ENCODE measurements around the gene SLC25A21. TPM values are rescaled to one million over a fixed set of nuclear protein-coding genes. Genes with fewer than 3 reads are reported as not detected.
"Not testable (repeated sequence)": the region's sequence is repeated elsewhere in the genome, so short reads cannot be mapped to it uniquely, and the experiment has no call there.

The SLC25A21 gene
- polyA plus RNA-seq, 4 donors: 2.2 to 4.1 (median 2.4) TPM

- DNase-seq (ENCODE audit: low read depth in 4 of 4, low spot score in 3 of 4): no peak
These were observed 430.5 kb downstream of the SLC25A21 start for GRCh38 chr14:36741858-36742257.

DNA sequence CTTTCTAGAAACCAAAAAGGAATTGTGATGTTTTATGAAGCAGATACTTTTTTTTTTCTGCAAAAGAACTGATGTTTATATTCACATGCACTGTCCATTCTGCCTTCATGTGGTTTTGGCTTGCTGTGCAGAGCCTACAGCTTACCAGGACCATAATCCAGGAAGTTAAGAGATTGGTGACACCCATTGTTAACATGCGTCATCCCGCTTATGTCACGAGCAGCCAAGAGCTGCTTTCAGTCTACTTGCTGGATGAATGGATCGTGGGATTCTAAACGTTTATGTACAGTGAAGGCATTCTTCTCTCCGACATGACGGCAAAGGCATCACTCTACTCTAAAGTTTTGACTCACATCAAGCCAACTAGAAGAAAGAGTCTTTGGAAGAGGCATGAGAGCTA, 434.1 kb downstream of the SLC25A21 start:
- DNase-seq (ENCODE audit: low read depth in 4 of 4, low spot score in 3 of 4): no peak

- no peak for DNase-seq (ENCODE audit: low read depth in 4 of 4, low spot score in 3 of 4)
These were observed 446.3 kb downstream of the SLC25A21 start for GRCh38 chr14:36726128-36726527.

- no peak for DNase-seq (ENCODE audit: low read depth in 4 of 4, low spot score in 3 of 4)
These were observed 448.2 kb downstream of the SLC25A21 start for GRCh38 chr14:36724162-36724561.

- DNase-seq (ENCODE audit: low read depth in 4 of 4, low spot score in 3 of 4): no peak
These were observed 448.9 kb downstream of the SLC25A21 start for GRCh38 chr14:36723530-36723929.

- DNase-seq (ENCODE audit: low read depth in 4 of 4, low spot score in 3 of 4): no peak
These were observed 450.5 kb downstream of the SLC25A21 start for GRCh38 chr14:36721877-36722276.

DNA sequence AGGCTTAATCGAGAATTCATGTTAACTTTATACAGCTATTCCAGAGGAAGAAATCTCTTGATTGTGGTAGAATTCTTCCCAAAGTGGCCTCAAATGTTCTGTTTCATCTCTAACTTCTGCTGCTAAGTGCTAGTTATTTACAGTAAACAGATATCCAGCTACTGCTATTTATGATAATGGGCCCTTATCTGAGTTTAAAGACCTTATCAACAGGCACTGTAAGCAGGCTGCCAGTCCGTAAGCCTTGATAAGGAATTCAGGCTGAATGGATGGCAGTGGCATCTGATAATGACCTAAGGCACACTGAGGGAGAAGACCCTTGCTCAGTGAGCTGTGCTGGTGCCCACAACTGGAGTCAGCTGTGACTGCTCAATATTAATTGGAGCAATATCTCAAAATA, 451.7 kb downstream of the SLC25A21 start:
- no peak for DNase-seq (ENCODE audit: low read depth in 4 of 4, low spot score in 3 of 4)

DNA sequence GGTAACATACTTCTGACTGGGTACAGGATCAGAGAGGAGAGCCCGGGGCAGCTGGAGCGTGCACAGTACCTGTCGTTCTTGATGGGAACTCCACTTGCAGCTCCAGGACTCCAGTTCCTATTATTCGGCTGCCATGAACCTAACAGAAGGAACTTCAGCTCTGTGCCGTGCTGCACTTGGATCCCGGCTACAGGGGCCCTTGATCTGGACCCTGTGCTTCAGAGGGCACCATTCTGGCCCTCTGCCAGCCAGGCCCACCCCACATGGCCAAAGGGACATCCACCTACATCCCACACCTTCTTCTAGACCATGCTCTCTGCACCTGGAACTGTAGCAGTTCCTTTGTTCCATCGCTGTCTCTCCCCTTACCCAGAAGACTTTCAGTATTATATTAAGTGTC, 452.6 kb downstream of the SLC25A21 start:
- no peak for DNase-seq (ENCODE audit: low read depth in 4 of 4, low spot score in 3 of 4)

DNA sequence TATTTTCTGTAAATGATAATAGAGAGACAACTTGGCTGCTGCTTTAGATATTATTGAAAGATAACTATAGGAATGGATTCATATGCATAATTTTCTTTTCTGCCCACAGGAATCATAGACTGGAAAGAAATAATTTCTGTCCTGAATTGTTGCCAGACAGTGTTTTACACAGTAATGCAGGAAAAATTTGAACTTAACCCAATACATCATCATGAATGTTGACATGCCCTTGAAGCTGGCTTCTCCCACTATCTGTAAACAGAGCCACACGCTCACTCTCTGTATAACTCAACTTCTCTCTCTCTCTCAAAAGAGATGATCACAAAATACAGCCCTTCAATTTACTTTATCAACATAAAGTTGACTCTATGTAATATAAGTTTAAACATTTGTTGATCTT, 454.2 kb downstream of the SLC25A21 start:
- no peak for DNase-seq (ENCODE audit: low read depth in 4 of 4, low spot score in 3 of 4)

GRCh38 chr14:36717363-36717762, 455.0 kb downstream of the SLC25A21 start:
- no peak for DNase-seq (ENCODE audit: low read depth in 4 of 4, low spot score in 3 of 4)

DNA sequence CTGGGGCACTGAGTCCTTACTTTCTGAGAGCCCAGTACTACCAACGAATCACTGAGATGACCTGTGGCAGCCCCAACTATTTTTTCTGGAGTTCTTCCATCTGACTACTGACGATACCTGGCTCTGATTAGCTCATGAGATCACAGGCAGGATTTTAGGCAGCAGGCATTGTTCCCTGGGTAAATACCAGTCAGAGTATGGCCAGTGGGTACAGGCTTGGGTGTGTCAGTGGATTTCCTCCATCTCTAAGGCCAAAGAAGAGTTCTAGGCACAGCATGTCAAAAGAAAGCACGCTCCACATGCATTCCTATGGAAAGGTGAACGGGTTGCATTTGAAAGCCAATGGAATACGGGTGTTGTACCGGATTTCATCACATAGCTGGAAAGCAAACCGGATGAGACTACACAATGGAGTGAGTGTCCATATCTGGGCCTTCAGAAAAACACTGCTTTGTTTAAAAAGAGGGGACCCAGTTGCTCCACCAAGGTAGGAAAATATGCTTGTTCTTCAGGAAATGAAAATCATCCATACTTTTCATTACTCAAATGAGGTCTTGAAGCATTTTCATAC, 455.7 kb downstream of the SLC25A21 start:
- DNase-seq (ENCODE audit: low read depth in 4 of 4, low spot score in 3 of 4): no peak

- no peak for DNase-seq (ENCODE audit: low read depth in 4 of 4, low spot score in 3 of 4)
These were observed 458.3 kb downstream of the SLC25A21 start for GRCh38 chr14:36713960-36714703.

DNA sequence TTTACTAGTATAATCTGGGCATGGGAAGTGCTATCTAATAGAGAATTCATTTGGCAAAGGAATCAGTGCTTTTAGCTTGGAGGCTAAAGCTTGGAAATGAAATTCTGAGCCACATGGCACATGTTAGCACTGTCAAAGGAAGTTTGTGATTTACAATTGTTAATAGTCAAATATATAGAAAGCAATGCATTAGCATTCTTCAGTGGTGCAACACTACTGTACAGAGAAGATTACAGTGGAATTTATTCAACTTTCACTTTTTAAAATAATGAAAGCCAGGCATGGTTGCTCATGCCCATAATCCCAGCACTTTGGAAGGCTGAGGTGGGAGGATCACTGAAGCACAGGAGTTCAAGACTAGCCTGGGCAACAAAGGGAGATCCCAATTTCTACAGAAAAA, 464.8 kb downstream of the SLC25A21 start:
- no peak for DNase-seq (ENCODE audit: low read depth in 4 of 4, low spot score in 3 of 4)

DNA sequence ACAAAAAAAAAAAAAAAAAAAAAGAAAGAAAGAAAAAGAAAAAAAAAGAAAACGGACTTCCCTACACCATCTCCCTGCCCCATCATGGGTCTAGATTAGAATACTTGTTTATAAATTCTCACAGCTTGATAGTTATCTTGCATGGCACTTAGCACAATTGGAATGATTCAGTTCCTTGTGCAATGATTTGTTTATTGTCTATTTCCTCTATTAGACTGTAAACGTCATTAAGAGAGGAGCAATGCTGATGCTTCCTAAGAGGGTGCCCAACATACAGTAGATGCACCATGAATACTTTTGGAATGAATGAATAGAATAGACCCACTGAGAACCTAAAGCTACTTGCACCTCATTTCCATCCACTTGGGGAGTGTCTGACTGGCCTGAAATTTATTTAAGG, 469.9 kb downstream of the SLC25A21 start:
- no peak for DNase-seq (ENCODE audit: low read depth in 4 of 4, low spot score in 3 of 4)

DNA sequence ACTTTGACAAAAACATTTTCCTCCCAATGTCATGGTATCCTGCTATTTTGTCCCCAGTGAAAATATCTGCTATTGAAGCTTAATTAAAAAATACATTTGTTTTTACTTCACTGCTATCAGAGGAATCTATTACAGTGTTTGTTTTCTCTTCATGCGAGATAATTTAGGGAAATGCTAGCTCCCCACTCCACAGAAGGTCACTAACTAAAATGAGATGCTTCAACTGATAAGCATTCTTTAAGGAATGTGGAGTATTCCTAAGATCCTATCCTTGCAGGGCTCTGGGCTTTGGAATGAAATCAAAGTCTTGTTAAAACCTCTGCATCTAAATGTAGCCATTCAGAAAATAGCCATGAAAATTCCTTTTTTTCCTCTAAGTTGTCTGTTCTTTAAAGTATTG, 471.3 kb downstream of the SLC25A21 start:
- DNase-seq (ENCODE audit: low read depth in 4 of 4, low spot score in 3 of 4): no peak

GRCh38 chr14:36700651-36701050, 471.8 kb downstream of the SLC25A21 start:
- DNase-seq (ENCODE audit: low read depth in 4 of 4, low spot score in 3 of 4): no peak

DNA sequence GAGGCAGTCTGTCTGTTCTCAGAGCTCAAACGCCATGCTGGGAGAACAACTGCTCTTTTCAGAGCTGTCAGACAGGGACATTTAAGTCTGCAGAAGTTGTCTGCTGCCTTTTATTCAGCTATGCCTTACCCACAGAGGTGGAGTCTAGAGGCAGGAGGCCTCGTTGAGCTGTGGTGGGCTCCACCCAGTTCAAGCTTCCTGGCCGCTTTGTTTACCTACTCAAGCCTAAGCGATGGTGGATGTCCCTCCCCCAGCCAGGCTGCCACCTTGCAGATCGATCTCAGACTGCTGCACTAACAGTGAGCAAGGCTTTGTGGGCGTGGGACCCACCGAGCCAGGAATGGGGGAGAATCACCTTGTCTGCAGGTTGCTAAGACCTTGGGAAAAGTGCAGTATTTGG, 473.0 kb downstream of the SLC25A21 start:
- not testable (repeated sequence) for DNase-seq (ENCODE audit: low read depth in 4 of 4, low spot score in 3 of 4)

DNA sequence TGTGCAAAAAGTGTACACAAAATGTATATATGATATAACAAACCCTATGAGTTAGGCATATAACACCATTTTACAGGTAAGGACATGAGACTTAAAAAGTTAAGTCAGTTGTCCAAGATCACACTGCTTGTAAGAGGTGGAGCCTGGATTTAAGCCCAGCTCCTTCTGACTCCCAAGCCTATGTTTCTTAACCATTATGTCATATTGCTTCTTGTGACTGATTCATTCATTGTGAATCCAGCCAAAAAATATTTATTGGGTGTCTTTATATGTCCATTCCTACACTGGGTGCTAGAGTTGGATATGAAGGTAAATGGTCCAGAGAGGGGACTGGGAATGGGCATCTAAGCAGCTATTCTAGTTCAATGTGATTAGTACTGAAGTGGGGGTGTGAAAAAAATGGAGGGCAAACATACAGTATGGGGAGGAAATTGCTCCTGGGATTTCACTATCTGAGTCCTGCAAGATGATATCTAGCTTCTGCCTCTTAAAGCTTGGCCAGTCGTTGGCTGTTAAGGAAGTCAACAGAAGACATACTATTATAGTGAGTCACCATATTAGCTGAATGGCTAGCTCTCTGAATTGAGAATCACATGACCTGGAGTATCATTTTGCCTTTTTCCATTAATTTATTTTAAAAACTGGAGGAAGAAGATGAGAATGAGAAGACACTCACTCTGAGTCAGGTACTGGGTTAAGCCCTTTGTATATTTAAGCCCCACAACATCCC, 481.9 kb downstream of the SLC25A21 start:
- no peak for DNase-seq (ENCODE audit: low read depth in 4 of 4, low spot score in 3 of 4)

GRCh38 chr14:36684946-36685345, 487.5 kb downstream of the SLC25A21 start:
- DNase-seq (ENCODE audit: low read depth in 4 of 4, low spot score in 3 of 4): no peak

GRCh38 chr14:36683083-36683724, 489.2 kb downstream of the SLC25A21 start:
- no peak for DNase-seq (ENCODE audit: low read depth in 4 of 4, low spot score in 3 of 4)

GRCh38 chr14:36682338-36682737, 490.1 kb downstream of the SLC25A21 start:
- no peak for DNase-seq (ENCODE audit: low read depth in 4 of 4, low spot score in 3 of 4)

Data from left renal pelvis (tissue), 4 donors.